K562 (cell line): ENCODE measurements around the gene CCDC27. TPM values are rescaled to one million over a fixed set of nuclear protein-coding genes. Genes with fewer than 3 reads are reported as not detected.

Experiments used
- BRF1 ChIP-seq: IDR thresholded peaks from 3 replicates; pipeline ENCODE4 v1.6.1; 2011; ENCODE audit warnings: borderline replicate concordance, mild to moderate bottlenecking; ENCODE audit not compliant: insufficient read length; ENCODE audit errors: extremely low read depth
- CCAR2 ChIP-seq: fragments of 200-400 bp; formaldehyde crosslinking; IDR thresholded peaks from 2 replicates; pipeline ENCODE4 v1.6.1; 2017; ENCODE audit warnings: mild to moderate bottlenecking, low read depth, low read length
- CHD2 ChIP-seq: IDR thresholded peaks from 2 replicates; pipeline ENCODE4 v1.6.1; 2011; ENCODE audit warnings: low read depth, low read length
- FOXM1 ChIP-seq, 2 experiments: fragments of 450-650 bp in 1 of 2; sonication (generic) in 1 of 2; formaldehyde crosslinking in 1 of 2; IDR thresholded peaks; 2 replicates each; pipeline versions ENCODE4 v1.6.1 to v1.9.0; 2017 to 2022; ENCODE audit warnings: low read depth in 2 of 2, mild to moderate bottlenecking in 2 of 2, missing genetic modification reagents in 1 of 2, moderate library complexity in 1 of 2
- GTF2F1 ChIP-seq: IDR thresholded peaks from 2 replicates; pipeline ENCODE4 v1.6.1; 2011; ENCODE audit warnings: low read depth, low read length, improper control_type of control experiment
- ID3 ChIP-seq, 2 experiments: fragments of 250-450 bp in 1 of 2; fragments of 450-650 bp in 1 of 2; sonication (Bioruptor Pico) in 1 of 2; IDR thresholded peaks; 2 replicates each; pipeline versions ENCODE4 v1.6.1 to v1.8.0; 2016 to 2021; ENCODE audit warnings: mild to moderate bottlenecking in 2 of 2, moderate library complexity in 2 of 2, missing compliant biosample characterization in 1 of 2, missing genetic modification characterization in 1 of 2
- NR2F6 ChIP-seq: fragments of 450-650 bp; formaldehyde crosslinking; IDR thresholded peaks from 2 replicates; pipeline ENCODE4 v1.4.0; 2020; ENCODE audit warnings: mild to moderate bottlenecking
- PCBP1 ChIP-seq: fragments of 200-400 bp; formaldehyde crosslinking; IDR thresholded peaks from 2 replicates; pipeline ENCODE4 v1.6.1; 2018; ENCODE audit warnings: mild to moderate bottlenecking, low read depth, low read length; ENCODE audit not compliant: poor library complexity, severe bottlenecking
- POLR2B ChIP-seq: fragments of 450-650 bp; IDR thresholded peaks from 2 replicates; pipeline ENCODE4 v1.6.1; 2018; ENCODE audit warnings: low read depth; ENCODE audit not compliant: partially characterized antibody
- SMAD1 ChIP-seq: fragments of 150-350 bp; IDR thresholded peaks from 2 replicates; pipeline ENCODE4 v1.6.1; 2014; ENCODE audit warnings: low read length, low read depth; ENCODE audit not compliant: partially characterized antibody
- STAG1 ChIP-seq: sonication (generic); formaldehyde crosslinking; IDR thresholded peaks from 2 replicates; pipeline ENCODE4 v1.5.0; 2020; ENCODE audit warnings: missing genetic modification reagents, borderline replicate concordance
- TCF7L2 ChIP-seq: fragments of 150-350 bp; IDR thresholded peaks from 2 replicates; pipeline ENCODE4 v1.6.1; 2016; ENCODE audit warnings: low read depth, mild to moderate bottlenecking, low read length, moderate library complexity
- ZNF140 ChIP-seq: fragments of 250-450 bp; sonication (Bioruptor Pico); IDR thresholded peaks from 2 replicates; pipeline ENCODE4 v1.8.0; 2021; ENCODE audit warnings: moderate library complexity, mild to moderate bottlenecking, inconsistent platforms
- polyA plus RNA-seq, 8 experiments: library from polyadenylated mRNA; depleted of rRNA in 4 of 8; stranded (reverse) in 5 of 8; unstranded in 3 of 8; fragments of >200 nt; fragmentation: Nextera tagmentation in 2 of 8; fragmentation: Illumina TruSeq in 1 of 8; extraction: Ambion mirVana in 2 of 8; extraction: Trizol in 1 of 8; gene quantifications; 2 replicates each; pipeline versions ENCODE4 v1.2.1 to v1.2.3, GENCODE V29; 2011 to 2014; ENCODE audit warnings: inconsistent platforms in 1 of 8, missing spikeins in 1 of 8
- total RNA-seq, 7 experiments: library from RNA; depleted of rRNA in 6 of 7; stranded (reverse); fragments of >200 nt in 6 of 7; fragmentation: Illumina TruSeq in 2 of 7; extraction: Trizol in 2 of 7; gene quantifications; 2 replicates each; pipeline versions ENCODE4 v1.2.1 to v1.2.3, GENCODE V29; 2011 to 2021; ENCODE audit warnings: low replicate concordance in 1 of 7
- TF ChIP-seq, protein P1 (sequence below): IDR thresholded peaks from 3 replicates; pipeline ENCODE4 v1.6.1; 2011; ENCODE audit warnings: borderline replicate concordance, mild to moderate bottlenecking, moderate library complexity; ENCODE audit not compliant: insufficient read length; ENCODE audit errors: extremely low read depth
- TF ChIP-seq, protein P2 (sequence below): sonication (generic); formaldehyde crosslinking; IDR thresholded peaks from 2 replicates; pipeline ENCODE4 v1.9.0; 2022; ENCODE audit warnings: mild to moderate bottlenecking, missing genetic modification reagents

The CCDC27 gene
- total and polyA plus RNA-seq, 9 of the 15 experiments (the other 6 are each of a cell fraction or from before 2014, with no cell fraction given) = 0.01 to 0.04 TPM; not detected in 7

DNA sequence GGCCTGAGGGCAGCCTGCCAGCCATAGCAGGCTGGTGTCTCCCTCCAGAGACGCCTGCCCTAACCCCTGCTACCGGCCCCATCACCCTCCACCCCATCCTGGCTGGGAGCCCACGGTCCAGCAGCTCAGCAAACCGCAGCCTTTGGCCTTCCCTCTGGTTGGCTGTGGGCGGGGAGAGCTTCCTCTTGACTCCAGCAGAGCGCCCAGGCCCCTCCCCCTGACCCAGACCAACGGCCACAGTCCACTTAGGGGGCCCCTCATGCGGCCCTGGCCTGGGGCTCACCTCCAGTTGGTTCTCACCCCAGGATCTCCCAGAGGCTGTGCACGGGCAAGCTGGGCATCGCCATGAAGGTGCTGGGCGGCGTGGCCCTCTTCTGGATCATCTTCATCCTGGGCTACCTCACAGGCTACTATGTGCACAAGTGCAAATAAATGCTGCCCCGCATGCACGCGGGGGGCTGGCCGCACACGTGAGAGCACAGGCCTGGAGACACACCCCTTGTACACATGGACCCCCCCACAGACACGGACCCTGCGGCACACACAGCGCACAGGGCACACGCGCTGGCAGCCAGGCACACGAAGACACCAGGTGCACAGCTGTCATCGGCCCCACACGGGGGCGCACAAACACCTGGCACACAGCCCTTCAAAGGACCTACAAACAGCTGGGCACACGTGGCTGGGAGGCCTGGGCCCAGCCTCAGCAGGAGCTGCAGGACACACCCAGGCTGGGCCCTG, 23.4 kb downstream of the CCDC27 start (continued):
- TF ChIP-seq, protein P1, sequence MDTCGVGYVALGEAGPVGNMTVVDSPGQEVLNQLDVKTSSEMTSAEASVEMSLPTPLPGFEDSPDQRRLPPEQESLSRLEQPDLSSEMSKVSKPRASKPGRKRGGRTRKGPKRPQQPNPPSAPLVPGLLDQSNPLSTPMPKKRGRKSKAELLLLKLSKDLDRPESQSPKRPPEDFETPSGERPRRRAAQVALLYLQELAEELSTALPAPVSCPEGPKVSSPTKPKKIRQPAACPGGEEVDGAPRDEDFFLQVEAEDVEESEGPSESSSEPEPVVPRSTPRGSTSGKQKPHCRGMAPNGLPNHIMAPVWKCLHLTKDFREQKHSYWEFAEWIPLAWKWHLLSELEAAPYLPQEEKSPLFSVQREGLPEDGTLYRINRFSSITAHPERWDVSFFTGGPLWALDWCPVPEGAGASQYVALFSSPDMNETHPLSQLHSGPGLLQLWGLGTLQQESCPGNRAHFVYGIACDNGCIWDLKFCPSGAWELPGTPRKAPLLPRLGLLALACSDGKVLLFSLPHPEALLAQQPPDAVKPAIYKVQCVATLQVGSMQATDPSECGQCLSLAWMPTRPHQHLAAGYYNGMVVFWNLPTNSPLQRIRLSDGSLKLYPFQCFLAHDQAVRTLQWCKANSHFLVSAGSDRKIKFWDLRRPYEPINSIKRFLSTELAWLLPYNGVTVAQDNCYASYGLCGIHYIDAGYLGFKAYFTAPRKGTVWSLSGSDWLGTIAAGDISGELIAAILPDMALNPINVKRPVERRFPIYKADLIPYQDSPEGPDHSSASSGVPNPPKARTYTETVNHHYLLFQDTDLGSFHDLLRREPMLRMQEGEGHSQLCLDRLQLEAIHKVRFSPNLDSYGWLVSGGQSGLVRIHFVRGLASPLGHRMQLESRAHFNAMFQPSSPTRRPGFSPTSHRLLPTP = no peak
- TF ChIP-seq STAG1 (CRISPR knock-in tag) = no peak
- TF ChIP-seq CHD2 = no peak
- TF ChIP-seq CCAR2 = no peak
- TF ChIP-seq PCBP1 = no peak
- no peak for TF ChIP-seq FOXM1 (IDR thresholded peaks at IDR 0.05; ENCODE audit: low read depth)
- no peak for TF ChIP-seq FOXM1 (CRISPR knock-in tag; IDR thresholded peaks at IDR 0.05; ENCODE audit: low read depth)
- no peak for TF ChIP-seq TCF7L2
- TF ChIP-seq GTF2F1 = no peak
- no peak for TF ChIP-seq SMAD1
- TF ChIP-seq NR2F6 (CRISPR knock-in tag) = no peak
- TF ChIP-seq, protein P2, sequence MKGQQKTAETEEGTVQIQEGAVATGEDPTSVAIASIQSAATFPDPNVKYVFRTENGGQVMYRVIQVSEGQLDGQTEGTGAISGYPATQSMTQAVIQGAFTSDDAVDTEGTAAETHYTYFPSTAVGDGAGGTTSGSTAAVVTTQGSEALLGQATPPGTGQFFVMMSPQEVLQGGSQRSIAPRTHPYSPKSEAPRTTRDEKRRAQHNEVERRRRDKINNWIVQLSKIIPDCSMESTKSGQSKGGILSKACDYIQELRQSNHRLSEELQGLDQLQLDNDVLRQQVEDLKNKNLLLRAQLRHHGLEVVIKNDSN (CRISPR knock-in tag) = peak; percentile 78
- TF ChIP-seq POLR2B = no peak
- no peak for TF ChIP-seq ID3 (CRISPR knock-in tag; IDR thresholded peaks at IDR 0.05)
- peak; percentile 93 for TF ChIP-seq ID3 (tag; IDR thresholded peaks at IDR 0.05)
- no peak for TF ChIP-seq ZNF140 (CRISPR knock-in tag)
- no peak for TF ChIP-seq BRF1
